GM19455 (cell line): ENCODE data around the gene TMEM109.

Source experiments
- ATAC-seq: cut with Tn5 transposase; IDR thresholded peaks from one replicate; pipeline ENCODE4 v1.9.1; 2021; ENCODE audit not compliant: unreplicated experiment

The TMEM109 gene

GRCh38 chr11:60964801-60965200, 50.8 kb downstream of the TMEM109 start:
- ATAC-seq, result no peak

DNA sequence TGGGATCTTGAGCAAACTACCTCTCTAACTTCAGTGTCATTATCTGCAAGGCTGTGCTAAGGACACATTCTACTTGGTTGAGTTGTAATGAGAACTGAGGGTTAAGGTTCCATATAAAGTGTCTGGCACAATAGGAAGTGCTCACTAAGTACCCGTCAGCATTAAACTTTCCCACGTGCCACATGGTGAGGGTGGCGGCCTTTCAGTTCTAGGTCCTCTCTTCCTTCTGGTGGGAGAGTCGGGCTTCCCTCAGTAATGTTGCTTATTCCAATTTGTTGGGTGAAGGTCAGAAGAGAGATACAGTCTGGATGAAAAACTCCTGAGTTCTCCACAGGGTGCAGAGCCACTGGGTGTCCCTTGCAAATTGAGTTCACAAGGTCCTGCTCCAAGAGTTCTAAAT, 52.9 kb downstream of the TMEM109 start:
- ATAC-seq, result no peak

- ATAC-seq, result no peak
Observed at GRCh38 chr11:60968223-60968622, 54.3 kb downstream of the TMEM109 start.

GRCh38 chr11:60970369-60970774, 56.4 kb downstream of the TMEM109 start:
- no peak for ATAC-seq

DNA sequence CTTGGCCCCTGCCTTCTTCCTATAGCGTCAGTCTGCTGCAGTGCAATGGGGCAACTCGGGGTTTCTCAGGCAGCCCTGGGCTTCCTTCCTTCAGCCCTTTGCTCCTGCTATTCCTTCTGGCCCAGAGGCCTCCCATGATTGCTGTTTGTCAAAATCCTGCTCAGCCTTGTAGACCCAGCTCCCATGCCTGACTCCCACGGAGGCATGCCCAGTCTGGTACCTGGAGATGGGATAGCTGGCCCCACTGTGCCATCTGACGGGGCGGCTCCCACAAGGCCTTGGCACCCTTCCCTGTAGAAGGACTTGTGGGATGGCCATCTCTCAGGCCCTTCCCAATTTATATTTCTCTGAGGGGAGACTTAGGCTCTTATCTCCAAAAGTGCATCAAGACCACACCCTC, 56.9 kb downstream of the TMEM109 start:
- ATAC-seq, result no peak

GRCh38 chr11:60971520-60971919, 57.6 kb downstream of the TMEM109 start, which contains the start of gene CD6:
CD6 (plus strand) TSS chr11:60971680; CDS start chr11:60971866, 186 bp downstream.
- ATAC-seq, result no peak

DNA sequence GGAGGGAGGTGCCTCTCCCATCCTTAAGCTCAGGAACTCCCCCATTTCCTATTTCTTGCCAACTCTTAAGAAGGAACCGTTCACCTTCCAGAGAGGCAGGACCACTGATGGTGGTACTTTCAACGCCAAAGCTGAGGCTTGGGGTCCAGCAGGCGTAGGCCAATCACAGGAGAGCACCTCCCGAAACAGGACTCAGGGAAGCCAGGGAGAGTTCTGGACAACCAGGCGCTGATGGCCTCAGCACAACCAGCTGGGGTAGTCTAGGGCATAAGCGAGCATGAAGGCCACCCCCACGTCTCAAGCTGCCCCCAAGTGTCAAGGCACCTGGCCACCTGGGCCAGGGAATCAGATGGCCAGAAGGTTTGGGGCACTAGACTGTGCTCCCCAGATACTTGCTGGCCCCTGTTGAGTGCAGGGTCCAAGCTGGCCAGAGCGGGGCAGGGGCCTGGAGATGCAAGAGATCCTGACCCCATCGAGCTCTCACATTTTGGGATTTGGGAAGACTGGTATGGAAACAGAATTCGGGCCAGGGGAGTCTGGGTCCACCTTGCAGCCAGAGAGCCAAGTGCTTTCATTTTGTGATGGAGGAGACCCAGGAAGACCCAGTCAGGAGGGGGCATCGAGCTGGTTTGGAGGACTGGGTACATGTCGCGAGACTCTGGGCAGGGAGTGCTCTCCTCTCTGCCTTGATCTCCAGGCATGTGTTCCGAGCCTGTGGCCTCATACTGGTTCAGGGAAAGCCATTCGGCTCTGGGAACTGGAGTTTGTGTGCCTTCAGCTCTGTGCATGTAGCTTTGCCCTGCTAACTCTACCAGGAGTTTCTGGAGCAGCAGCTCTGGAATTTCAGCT, 58.4 kb downstream of the TMEM109 start:
- ATAC-seq, result no peak
